PC-3 (cell line): ENCODE data around the gene MAST4. TPM values are rescaled to one million over a fixed set of nuclear protein-coding genes. Genes with fewer than 3 reads are reported as not detected.
"Not testable (repeated sequence)": the region's sequence is repeated elsewhere in the genome, so short reads cannot be mapped to it uniquely, and the experiment has no call there.

ENCODE experiments used
- ATAC-seq: fragments of 200-7000 bp; cut with Tn5 transposase; 2 replicates; pipeline ENCODE4 v1.9.1; 2020; ENCODE audit warnings: mild to moderate bottlenecking, moderate library complexity
- BruUV-seq: library from RNA; stranded (reverse); fragments of 400-500 nt; replicated peaks from 2 replicates; lab custom pipeline; 2021; lab: Mats Ljungman, UMichigan
- CTCF ChIA-PET: fragments of 300-600 bp; sonication (Branson Sonifier 250); formaldehyde crosslinking; loops from one replicate; lab custom pipeline; 2022; ENCODE audit warnings: antibody characterized with exemption; lab: Charles Lee
- POLR2A ChIA-PET: fragments of 300-600 bp; sonication (Branson Sonifier 250); formaldehyde crosslinking; loops from one replicate; lab custom pipeline; 2022; ENCODE audit warnings: antibody characterized with exemption; ENCODE audit not compliant: unreplicated experiment; lab: Charles Lee
- DNase-seq: peaks from one replicate; pipeline ENCODE4 v3.0.0-alpha.2; 2015
- H2AFZ ChIP-seq: fragments of 300-600 bp; sonication (generic); 2 replicates; pipeline ENCODE4 v1.6.0; 2016; ENCODE audit warnings: antibody characterized with exemption, low read length
- H3F3A ChIP-seq: fragments of 300-600 bp; sonication (generic); one replicate; pipeline ENCODE4 v1.6.0; 2017; ENCODE audit warnings: antibody characterized with exemption, low read length, control low read depth, mild to moderate bottlenecking; ENCODE audit not compliant: unreplicated experiment
- H3K27ac ChIP-seq: fragments of 300-600 bp; sonication (generic); 2 replicates; pipeline ENCODE4 v1.5.1; 2016; ENCODE audit warnings: mild to moderate bottlenecking, low read length
- H3K27me3 ChIP-seq: fragments of 300-600 bp; sonication (generic); 2 replicates; pipeline ENCODE4 v1.6.1; 2016; ENCODE audit warnings: low read length, mixed read lengths
- H3K36me3 ChIP-seq: fragments of 300-600 bp; sonication (generic); 2 replicates; pipeline ENCODE4 v1.6.1; 2016; ENCODE audit warnings: low read depth, mixed run types, low read length, mixed read lengths
- H3K4me1 ChIP-seq: fragments of 300-600 bp; sonication (generic); 2 replicates; pipeline ENCODE4 v1.5.1; 2016; ENCODE audit warnings: low read length; ENCODE audit not compliant: insufficient read depth
- H3K4me2 ChIP-seq: fragments of 300-600 bp; sonication (generic); 2 replicates; pipeline ENCODE4 v1.6.0; 2016; ENCODE audit warnings: low read length
- H3K4me3 ChIP-seq: fragments of 300-600 bp; sonication (generic); 2 replicates; pipeline ENCODE4 v1.5.1; 2016; ENCODE audit warnings: mild to moderate bottlenecking, low read length, mixed read lengths
- H3K79me2 ChIP-seq: fragments of 300-600 bp; sonication (generic); 2 replicates; pipeline ENCODE4 v1.6.1; 2017; ENCODE audit warnings: low read length, mixed read lengths
- H3K9ac ChIP-seq: fragments of 300-600 bp; sonication (generic); 2 replicates; pipeline ENCODE4 v1.6.0; 2016; ENCODE audit warnings: mild to moderate bottlenecking, low read length
- H3K9me2 ChIP-seq: fragments of 300-600 bp; sonication (generic); replicated peaks from 2 replicates; pipeline ENCODE4 v1.6.1; 2016; ENCODE audit warnings: mixed run types, low read length, mixed read lengths
- H3K9me3 ChIP-seq: fragments of 300-600 bp; sonication (generic); 2 replicates; pipeline ENCODE4 v1.6.1; 2016; ENCODE audit warnings: low read length, mixed read lengths
- H4K20me1 ChIP-seq: fragments of 300-600 bp; sonication (generic); 2 replicates; pipeline ENCODE4 v1.6.1; 2016; ENCODE audit warnings: low read length, mixed read lengths
- EZH2 ChIP-seq: fragments of 300-600 bp; sonication (generic); IDR thresholded peaks from one replicate; pipeline ENCODE4 v1.6.1; 2017; ENCODE audit warnings: antibody characterized with exemption, mild to moderate bottlenecking, low read length; ENCODE audit not compliant: unreplicated experiment
- EZH2phosphoT487 ChIP-seq: fragments of 300-600 bp; sonication (generic); IDR thresholded peaks from 2 replicates; pipeline ENCODE4 v1.6.1; 2018; ENCODE audit warnings: mild to moderate bottlenecking, antibody characterized with exemption, low read length, borderline replicate concordance
- intact Hi-C: fragments of 100-400 bp; cut with micrococcal nuclease; formaldehyde crosslinking; loops from 2 replicates; pipeline ENCODE4 v1.9.0; 2023
- total RNA-seq: library from RNA; depleted of rRNA; stranded (reverse); fragments of >200 nt; gene quantifications from 2 replicates; pipeline ENCODE4 v1.2.3, GENCODE V29; 2014
- TF ChIP-seq, protein P1 (sequence below): fragments of 300-600 bp; sonication (generic); conservative IDR thresholded peaks from 2 replicates; pipeline ENCODE4 v1.5.1; 2017; ENCODE audit warnings: antibody characterized with exemption, low read depth, mild to moderate bottlenecking, low read length

Gene MAST4
- total RNA-seq, 1 experiment from 2014 or later: 7.9 TPM

DNA sequence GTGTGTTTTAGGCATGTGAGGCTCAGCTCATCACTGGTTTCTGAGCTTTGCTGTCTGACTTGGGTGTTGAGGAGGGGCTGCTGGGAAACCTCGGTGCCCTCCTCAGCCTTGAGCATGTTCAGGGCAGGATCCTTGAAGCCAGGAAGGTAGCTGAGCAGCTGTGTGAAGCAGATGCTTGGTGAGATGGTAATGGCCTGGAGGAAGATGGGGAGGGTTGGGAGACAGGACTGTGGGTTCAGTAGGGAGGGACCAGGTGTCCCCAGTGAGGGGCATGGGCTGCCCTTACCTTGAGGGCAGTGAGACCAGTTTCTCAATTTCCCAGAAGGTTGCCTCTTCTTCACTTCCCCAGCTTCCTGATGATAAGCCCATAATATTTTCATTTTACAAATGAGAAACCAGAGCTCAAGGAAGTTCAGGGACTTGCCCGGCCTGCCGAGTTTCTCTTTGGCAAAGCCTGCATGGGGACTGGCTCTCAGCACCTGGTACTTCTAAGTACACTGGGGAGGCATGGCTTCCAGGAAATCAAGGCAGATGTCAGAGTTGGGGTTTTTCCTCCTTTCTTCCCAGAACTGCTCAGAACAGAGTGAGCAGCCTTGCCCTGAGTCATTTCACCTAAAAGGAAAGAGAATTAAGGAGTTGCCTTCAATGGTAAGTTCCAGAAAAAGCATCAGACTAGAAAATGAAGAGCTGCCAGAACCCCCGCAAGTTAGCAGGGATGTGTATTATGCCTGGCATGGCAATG is 225.7 kb downstream of the MAST4 start:
- Histone ChIP-seq H2AFZ (no peak overlapping the region), H3K4me1 (no peaks in the 10 kb centered on the region), H3K27ac (no peak overlapping the region), H3K79me2 (no peaks in the 10 kb centered on the region), H3F3A (no peaks in the 10 kb centered on the region), H4K20me1 (no peaks in the 10 kb centered on the region), H3K4me2 (no peak overlapping the region), H3K9me2 (no peaks in the 10 kb centered on the region), H3K9me3 (no peaks in the 10 kb centered on the region), H3K27me3 (no peaks in the 10 kb centered on the region), H3K4me3 (no peak overlapping the region), H3K9ac (no peak overlapping the region), H3K36me3 (no peaks in the 10 kb centered on the region)
- POLR2A ChIA-PET: no interaction called here
- intact Hi-C loops: no loop called here
- TF ChIP-seq EZH2 (no peak), EZH2phosphoT487 (no peak)
- TF ChIP-seq, protein P1, sequence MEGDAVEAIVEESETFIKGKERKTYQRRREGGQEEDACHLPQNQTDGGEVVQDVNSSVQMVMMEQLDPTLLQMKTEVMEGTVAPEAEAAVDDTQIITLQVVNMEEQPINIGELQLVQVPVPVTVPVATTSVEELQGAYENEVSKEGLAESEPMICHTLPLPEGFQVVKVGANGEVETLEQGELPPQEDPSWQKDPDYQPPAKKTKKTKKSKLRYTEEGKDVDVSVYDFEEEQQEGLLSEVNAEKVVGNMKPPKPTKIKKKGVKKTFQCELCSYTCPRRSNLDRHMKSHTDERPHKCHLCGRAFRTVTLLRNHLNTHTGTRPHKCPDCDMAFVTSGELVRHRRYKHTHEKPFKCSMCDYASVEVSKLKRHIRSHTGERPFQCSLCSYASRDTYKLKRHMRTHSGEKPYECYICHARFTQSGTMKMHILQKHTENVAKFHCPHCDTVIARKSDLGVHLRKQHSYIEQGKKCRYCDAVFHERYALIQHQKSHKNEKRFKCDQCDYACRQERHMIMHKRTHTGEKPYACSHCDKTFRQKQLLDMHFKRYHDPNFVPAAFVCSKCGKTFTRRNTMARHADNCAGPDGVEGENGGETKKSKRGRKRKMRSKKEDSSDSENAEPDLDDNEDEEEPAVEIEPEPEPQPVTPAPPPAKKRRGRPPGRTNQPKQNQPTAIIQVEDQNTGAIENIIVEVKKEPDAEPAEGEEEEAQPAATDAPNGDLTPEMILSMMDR: no peak
- DNase-seq (no peak), ATAC-seq (no peak)
- no TSS peak for BruUV-seq
- CTCF ChIA-PET: no interaction called here

DNA sequence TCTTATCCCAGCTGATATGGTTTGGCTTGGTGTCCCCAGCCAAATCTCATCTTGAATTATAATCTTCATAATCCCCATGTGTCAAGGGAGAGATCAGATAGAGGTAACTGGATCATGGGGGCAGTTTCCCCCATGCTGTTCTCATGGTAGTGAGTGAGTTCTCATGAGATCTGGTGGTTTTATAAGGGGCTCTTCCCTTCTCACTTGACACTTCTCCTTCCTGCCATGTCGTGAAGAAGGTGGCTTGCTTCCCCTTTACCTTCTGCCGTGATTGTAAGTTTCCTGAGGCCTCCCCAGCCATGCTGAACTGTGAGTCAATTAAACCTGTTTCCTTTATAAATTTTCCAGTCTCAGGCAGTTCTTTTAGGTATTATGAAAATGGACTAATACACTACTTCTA is 226.7 kb downstream of the MAST4 start:
- H3K4me3 ChIP-seq, CTCF ChIA-PET, POLR2A ChIA-PET, H3K9me2 ChIP-seq, H3K9ac ChIP-seq, H2AFZ ChIP-seq, H3K79me2 ChIP-seq, H4K20me1 ChIP-seq, ATAC-seq, H3K27me3 ChIP-seq, H3K36me3 ChIP-seq, H3K9me3 ChIP-seq, H3K4me2 ChIP-seq, H3F3A ChIP-seq, BruUV-seq, DNase-seq, H3K27ac ChIP-seq, intact Hi-C loops, H3K4me1 ChIP-seq: not testable (repeated sequence)

DNA sequence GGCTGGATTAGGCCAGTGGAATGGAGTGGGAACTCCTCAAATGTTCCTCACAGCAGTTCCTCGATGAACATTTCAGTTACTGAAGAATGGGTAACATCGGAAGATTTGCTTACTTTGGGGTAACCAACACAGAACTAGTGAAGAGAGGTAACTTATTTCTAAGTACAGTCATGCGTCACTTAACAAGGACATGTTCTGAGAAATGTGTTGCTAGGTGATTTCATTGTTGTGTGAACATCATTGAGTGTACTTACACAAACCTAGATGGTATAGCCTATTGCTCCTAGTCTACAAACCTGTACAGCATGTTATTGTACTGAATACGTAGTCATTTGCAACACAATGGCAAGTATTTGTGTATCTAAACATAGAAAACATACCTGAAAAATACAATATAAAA is 228.3 kb downstream of the MAST4 start:
- Histone ChIP-seq H3K9me3 (no peaks in the 10 kb centered on the region), H2AFZ (no peak overlapping the region), H3K4me2 (no peak overlapping the region), H3K4me1 (peaks cover 3% of the 10 kb centered on the region; the same call in 1 of the 2 replicates), H3F3A (no peaks in the 10 kb centered on the region), H3K4me3 (no peak overlapping the region), H4K20me1 (no peaks in the 10 kb centered on the region), H3K27ac (no peak overlapping the region), H3K9ac (no peak overlapping the region), H3K27me3 (no peaks in the 10 kb centered on the region), H3K9me2 (no peaks in the 10 kb centered on the region), H3K36me3 (no peaks in the 10 kb centered on the region), H3K79me2 (no peaks in the 10 kb centered on the region)
- ChIA-PET POLR2A (no interaction called here), CTCF (no interaction called here)
- no peak for DNase-seq
- no peak for TF ChIP-seq EZH2phosphoT487
- no peak for TF ChIP-seq EZH2
- TF ChIP-seq, protein P1: no peak
- no TSS peak for BruUV-seq
- intact Hi-C loops: no loop called here
- no peak for ATAC-seq
